HG03097 (cell line): ENCODE data around the gene SCN4B.

Source experiments
- ATAC-seq: cut with Tn5 transposase; IDR thresholded peaks from one replicate; pipeline ENCODE4 v1.9.1; 2021; ENCODE audit not compliant: unreplicated experiment, low FRiP score

The SCN4B gene

GRCh38 chr11:118106789-118107335 is 45.8 kb downstream of the SCN4B start:
- ATAC-seq: no peak

- no peak for ATAC-seq
Measured at GRCh38 chr11:118105657-118106305, 46.8 kb downstream of the SCN4B start.

GRCh38 chr11:118104491-118104890 is 48.1 kb downstream of the SCN4B start:
- ATAC-seq: no peak

- no peak for ATAC-seq
Measured at GRCh38 chr11:118102721-118103261, 49.8 kb downstream of the SCN4B start.

- no peak for ATAC-seq
Measured at GRCh38 chr11:118100691-118101232, 51.9 kb downstream of the SCN4B start.

- ATAC-seq: no peak
Measured at GRCh38 chr11:118099838-118100556, 52.6 kb downstream of the SCN4B start.

GRCh38 chr11:118098996-118099837 is 53.4 kb downstream of the SCN4B start:
- ATAC-seq: no peak

- no peak for ATAC-seq
Measured at GRCh38 chr11:118095967-118096367, 56.7 kb downstream of the SCN4B start.

- ATAC-seq: no peak
Measured at GRCh38 chr11:118095493-118095892, 57.1 kb downstream of the SCN4B start.

GRCh38 chr11:118092907-118093571 is 59.6 kb downstream of the SCN4B start:
- no peak for ATAC-seq

- ATAC-seq: no peak
Measured at GRCh38 chr11:118091690-118092089, 60.9 kb downstream of the SCN4B start.

GRCh38 chr11:118090545-118091162 is 62.0 kb downstream of the SCN4B start:
- no peak for ATAC-seq

GRCh38 chr11:118088531-118088930 is 64.1 kb downstream of the SCN4B start:
- ATAC-seq: no peak

- no peak for ATAC-seq
Measured at GRCh38 chr11:118087931-118088330, 64.7 kb downstream of the SCN4B start.

- ATAC-seq: no peak
Measured at GRCh38 chr11:118086913-118087768, 65.5 kb downstream of the SCN4B start, which contains the start of gene SMIM35. SMIM35 (minus strand) TSS chr11:118086963; CDS start chr11:118086757, 206 bp downstream.

- ATAC-seq: no peak
Measured at GRCh38 chr11:118084656-118085055, 68.0 kb downstream of the SCN4B start.

GRCh38 chr11:118084247-118084646 is 68.4 kb downstream of the SCN4B start:
- no peak for ATAC-seq
